GM18526 (cell line): ENCODE measurements around the gene LHFPL6.

ENCODE experiments used
- POLR2A ChIP-seq: IDR thresholded peaks from 3 replicates; pipeline ENCODE4 v1.6.1; 2011; ENCODE audit not compliant: insufficient read length; ENCODE audit errors: extremely low read depth

The LHFPL6 gene

DNA sequence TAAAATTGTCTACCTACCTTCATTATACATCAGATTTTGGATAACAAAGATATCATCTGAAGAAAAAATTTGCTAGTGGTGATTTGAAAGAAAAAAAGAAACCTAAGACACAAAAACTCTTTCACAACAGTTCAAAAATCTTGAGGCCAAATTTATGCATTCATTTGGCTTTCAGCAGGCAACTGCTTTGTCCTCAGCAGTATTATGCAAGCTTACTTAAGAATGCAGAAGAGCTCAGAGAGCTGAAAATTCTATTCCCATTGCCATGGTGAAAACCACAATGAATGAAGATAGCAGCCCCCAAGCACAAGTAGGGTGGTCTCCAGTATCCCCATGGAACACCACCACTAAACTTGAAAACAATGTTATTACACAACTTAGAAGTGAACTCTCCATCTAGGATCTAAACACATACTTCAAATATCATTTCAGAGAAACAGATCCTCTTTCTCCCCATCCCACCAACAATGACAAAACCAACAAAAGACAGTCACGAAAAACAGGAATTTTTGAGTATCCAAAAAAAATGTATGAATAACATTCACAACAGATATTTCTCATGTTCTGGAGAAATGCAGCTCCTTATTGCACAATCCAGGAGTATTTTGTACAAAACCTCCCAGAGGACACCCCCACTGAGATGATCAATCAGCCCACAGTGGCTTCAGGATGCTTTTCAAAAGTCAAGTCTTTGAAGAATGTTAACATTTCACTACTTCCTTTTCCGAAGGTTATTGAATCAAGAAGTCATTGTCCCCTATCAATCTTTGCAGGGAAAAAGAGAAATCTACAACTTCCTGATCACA, 192.7 kb downstream of the LHFPL6 start:
- no peak for TF ChIP-seq POLR2A

DNA sequence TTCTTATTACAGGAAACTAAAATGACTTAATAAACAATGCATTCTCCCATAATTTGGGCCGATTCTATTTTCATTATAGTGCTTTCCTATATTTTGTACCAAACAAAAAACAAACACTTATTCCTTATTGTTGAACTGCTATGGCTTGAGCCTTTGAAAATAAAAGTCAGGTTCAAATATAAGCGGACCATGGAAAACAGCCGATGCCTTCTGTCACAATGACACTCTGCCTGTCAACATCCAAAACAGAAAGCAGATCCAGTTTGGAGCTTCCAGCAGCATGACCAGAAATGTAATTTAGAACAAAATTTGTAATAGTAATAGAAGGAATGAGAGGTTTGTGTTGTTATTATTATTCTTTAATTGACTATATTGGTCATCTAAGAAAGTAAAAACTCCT, 194.5 kb downstream of the LHFPL6 start:
- TF ChIP-seq POLR2A: no peak

DNA sequence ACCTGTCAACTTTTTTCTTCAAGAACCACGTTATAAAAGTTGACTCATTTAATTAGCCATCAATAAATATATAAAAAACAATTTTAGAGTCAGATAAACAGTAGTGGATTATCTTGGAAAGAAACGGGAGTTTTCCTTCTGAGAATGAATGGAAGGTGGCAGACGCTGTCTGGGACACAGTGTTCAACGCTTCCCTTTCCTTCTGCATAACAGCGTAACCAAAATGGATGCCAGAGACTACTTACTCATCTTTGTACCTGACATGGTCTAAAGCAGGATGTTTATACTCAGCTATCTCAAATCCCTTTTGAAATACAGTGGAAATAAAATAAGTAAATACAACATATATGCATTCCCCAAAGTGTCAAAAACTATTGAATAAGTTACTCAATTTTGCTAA, 195.2 kb downstream of the LHFPL6 start:
- no peak for TF ChIP-seq POLR2A

DNA sequence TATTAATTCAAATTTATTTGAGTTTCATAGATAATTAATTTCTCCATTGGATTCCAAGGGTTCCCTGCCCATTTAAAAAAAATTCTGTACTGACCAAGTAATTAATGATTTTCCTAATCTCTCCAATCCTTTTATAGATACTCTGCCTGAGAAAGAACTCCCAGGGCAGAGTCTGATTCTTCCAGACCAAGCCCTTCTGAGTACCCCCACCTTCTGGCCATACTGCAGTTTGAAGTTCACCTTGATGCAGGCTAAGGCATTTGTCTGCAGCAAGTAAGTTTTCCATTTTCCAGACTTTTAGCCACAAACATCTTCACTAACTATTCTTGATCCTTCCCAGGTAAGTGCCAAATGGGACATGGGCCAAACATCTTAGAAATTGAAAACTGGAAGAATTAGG, 195.9 kb downstream of the LHFPL6 start:
- no peak for TF ChIP-seq POLR2A

DNA sequence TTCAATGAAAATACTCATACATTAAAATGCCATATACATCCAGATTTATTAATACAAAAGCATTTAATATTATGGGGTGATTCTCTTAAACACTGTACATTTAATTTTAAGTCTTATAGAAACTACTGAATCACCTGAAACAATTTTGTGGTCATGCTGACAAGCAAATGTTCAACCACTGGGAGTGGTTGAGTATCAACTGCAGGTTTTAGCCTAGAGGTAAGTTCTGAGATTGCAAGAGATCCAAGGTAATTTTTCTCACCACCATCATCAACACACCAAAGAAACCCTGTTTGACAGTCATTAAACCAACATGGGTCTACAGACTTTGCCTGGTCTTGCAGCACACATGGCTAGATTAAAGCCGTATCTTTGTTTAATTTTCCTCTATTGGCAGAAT, 196.3 kb downstream of the LHFPL6 start:
- no peak for TF ChIP-seq POLR2A

DNA sequence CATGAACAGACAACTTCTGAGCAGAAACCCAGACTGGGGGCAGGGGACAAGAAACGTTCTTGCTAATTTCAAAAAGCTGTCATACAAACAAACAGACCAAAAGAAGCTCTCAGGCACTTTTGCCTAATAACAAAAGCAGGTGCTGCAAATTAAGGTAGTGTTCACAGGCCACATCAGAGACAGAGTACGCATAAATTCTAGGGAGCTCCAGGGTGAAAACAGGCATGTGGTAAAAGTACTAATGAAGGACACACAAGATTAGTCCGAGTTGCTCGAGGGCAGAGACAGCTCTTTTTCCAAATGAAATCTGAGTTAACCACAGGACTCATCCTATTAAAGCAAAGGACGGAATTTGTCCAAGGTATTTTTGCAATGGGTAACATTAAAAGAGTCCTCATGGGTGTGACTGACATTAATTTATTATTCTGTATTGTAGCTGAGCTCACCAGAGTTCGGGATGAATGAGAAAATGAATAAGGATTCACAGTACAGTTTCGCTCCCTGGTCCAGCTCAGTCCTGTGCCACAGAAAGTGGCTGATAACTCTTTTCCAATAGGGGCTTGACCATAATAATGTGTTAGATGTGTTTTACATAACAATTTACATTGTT, 197.3 kb downstream of the LHFPL6 start:
- TF ChIP-seq POLR2A: no peak

- TF ChIP-seq POLR2A: no peak
These were observed 197.9 kb downstream of the LHFPL6 start for GRCh38 chr13:39405107-39405506.

DNA sequence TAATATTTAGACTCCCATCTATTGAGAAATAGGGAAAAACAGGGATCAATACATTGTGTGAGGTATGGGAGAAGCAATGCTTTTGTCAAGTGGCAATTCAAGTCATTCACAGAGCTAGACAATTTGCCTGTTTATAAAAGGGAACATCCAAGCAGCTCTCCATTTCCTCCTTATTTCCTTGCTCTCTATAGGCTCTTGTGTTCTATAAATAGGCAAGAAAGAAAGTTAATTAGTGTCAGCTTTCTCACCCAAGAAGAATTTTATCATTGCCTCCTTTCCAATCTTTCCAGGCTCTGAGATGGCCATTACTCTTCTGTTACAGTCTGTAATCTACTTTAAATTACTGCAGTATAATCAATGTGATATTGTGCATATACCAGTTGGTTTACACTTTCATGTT, 199.9 kb downstream of the LHFPL6 start:
- no peak for TF ChIP-seq POLR2A

GRCh38 chr13:39402221-39402970, 200.6 kb downstream of the LHFPL6 start:
- no peak for TF ChIP-seq POLR2A

- TF ChIP-seq POLR2A: no peak
These were observed 201.2 kb downstream of the LHFPL6 start for GRCh38 chr13:39401756-39402155.

DNA sequence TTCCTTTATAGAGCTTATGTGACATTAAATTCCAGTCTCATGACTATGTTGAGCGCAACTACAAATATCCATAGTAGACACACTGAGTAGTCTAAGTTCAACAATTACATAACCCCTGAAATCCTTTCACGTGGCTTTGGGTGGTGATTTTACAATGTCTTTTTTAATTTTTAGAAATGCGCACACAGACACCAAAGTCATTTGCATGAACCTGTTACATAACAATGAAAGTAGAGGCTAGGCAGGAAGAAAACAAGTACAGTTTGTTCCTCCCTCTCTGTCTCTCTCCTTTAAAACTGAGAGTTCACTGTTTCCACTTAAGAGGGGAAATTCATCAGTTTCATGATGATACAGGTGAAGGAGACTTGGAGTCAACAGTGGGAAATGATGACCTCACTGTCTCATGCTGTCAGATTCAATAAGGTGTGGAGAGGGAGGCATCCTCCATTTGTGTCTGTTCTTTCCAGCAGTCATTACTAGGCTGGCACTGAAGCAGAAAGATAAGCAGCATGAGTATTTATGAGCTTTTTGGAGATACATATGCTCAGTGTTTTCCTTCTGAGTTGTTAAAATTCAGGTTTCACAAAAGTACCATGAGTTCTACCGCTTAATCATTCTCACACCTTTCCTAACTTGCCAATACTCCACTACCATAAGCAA, 201.8 kb downstream of the LHFPL6 start:
- TF ChIP-seq POLR2A: no peak

DNA sequence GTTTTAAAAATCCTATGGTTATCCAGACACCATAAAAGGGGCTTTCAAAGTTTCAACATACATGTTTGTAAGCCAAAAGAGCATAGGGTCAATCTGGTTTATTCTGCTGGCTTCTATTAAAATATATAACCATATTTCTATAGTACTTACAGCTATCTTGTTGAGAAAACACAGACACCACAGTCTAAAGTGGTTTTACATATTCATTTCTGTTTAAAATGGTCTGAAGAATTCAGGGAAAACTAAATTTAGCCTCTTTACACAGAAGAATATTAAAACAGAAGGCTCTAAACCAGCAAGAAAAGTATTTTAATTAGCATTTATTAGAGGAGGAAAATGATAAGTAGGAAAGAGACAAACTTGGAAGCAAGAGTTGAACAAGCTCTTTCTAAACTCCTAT, 203.9 kb downstream of the LHFPL6 start:
- no peak for TF ChIP-seq POLR2A

- TF ChIP-seq POLR2A: no peak
These were observed 205.1 kb downstream of the LHFPL6 start for GRCh38 chr13:39397896-39398265.

GRCh38 chr13:39397226-39397895, 205.6 kb downstream of the LHFPL6 start:
- TF ChIP-seq POLR2A: no peak

GRCh38 chr13:39394796-39395678, 208.0 kb downstream of the LHFPL6 start:
- TF ChIP-seq POLR2A: no peak

DNA sequence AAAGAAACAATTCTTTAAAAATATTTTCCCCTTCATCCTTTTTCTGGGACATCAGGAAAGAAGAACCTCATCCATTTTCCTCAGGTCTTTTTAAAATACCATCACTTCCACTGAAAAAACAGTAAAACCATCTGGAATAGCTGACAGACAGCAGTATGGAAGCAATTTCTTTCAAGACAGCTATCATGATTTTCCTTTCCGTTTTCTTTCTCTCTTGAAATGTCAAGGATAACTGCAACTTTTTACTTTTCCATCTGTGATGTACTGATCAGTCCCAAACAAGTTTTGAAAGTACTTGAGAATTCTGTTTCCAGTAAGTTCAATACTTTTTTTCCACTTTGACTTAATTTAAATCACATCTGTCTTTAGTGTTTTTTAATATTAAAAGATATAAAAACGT, 211.2 kb downstream of the LHFPL6 start:
- TF ChIP-seq POLR2A: no peak
